NCI-H1417 (cell line): ENCODE measurements around the gene MAGI3.

Source experiments
- DNase-seq, 3 experiments: peaks; one replicate each; lab custom pipeline; 2025; lab: John Stamatoyannopoulos, UW

The MAGI3 gene

DNA sequence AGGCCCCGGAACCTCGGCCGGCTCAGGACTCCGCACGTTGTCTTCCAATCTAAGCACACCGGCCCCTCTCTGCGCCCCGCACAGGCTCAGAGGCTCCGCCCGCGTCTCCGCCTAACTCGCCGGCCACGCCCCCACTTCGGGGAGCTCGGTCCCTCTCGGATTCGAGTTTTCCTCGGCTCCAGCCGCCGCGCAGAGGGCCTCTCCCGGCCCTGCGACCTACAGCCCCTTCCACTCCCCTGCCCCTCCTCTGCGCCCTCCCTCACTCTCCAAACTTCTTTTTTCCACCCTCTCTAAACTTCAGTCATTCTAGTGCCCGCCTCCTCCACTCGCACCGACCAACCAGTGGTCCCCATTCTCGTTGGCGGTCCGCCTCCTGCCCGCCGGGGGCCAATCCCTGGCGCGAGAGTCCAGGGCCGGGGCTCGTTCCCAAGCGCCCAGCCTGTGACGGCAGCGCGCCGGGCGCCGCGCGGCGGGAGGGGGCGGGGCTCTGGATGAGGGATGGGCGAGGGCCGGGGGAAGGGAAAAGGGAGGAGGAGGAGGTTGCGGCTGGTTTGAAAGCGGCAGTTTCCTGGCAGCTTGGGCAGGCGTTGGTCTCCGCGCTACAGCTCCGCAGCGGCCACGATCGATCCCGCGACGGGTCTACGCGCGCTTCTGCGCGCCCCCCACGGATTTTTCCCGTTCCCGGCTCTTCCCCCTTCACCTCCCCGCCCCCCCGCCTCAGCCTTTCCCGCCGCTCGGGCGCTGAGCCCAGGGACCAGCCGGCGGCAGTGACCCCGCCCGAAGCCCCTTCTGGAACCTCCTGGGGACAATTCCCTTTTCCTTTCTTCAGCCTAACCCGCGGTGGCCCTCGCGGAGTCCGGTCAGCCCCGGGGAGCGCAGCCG, at the start of gene MAGI3:
MAGI3 (plus strand) TSS at position 563 of the 882 bp plus-strand sequence. CDS start 519 bp downstream, outside the sequence.
- DNase-seq, result peak; percentile 97 to 99 (median 99)

- DNase-seq, result no peak
These were observed 36.7 kb upstream of the MAGI3 start for GRCh38 chr1:113353580-113353979.

DNA sequence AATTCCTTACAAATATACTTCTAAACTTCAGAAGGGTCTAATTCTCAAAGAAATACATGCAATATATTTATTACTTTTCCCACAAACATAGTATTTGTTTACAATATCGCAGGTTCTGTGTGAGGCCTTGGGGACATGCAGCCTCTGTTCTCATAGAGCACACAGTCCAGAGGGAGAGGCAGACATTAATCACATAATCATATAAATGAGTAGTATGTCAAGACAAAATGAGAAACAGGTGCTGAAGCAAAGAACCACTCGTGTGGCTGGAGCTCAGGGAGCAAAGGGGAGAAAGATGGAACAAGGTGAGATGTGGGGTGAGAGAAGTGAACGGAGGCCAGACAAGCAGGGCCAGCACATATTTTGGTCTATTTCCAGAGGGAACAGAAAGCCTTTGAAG, 26.4 kb upstream of the MAGI3 start:
- DNase-seq, result peak in 1 of 3 experiments; percentile 33

GRCh38 chr1:113369040-113369439, 21.3 kb upstream of the MAGI3 start:
- no peak for DNase-seq

GRCh38 chr1:113369699-113370098, 20.6 kb upstream of the MAGI3 start:
- no peak for DNase-seq

DNA sequence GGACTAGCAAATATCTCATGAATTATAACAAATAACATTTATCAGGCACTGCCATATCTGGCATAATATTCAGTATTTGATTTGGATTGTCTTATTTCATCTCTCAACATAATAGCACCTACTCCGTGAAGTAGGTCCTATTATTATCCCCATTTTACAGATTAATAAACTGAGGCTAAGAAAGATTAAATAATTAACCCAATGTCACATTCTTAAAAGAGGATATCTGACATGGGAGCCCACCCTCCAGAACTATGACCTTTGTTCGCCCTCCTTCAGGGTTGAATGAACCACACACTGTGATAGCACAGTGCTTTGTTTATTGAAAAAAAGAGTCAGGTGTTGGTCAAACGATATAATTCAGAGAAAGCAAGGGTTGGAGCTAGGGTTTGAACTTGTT, 19.4 kb upstream of the MAGI3 start:
- DNase-seq, result no peak

GRCh38 chr1:113372546-113372945, 17.8 kb upstream of the MAGI3 start:
- DNase-seq, result no peak

- DNase-seq, result no peak
These were observed 16.7 kb upstream of the MAGI3 start for GRCh38 chr1:113373644-113374043.

DNA sequence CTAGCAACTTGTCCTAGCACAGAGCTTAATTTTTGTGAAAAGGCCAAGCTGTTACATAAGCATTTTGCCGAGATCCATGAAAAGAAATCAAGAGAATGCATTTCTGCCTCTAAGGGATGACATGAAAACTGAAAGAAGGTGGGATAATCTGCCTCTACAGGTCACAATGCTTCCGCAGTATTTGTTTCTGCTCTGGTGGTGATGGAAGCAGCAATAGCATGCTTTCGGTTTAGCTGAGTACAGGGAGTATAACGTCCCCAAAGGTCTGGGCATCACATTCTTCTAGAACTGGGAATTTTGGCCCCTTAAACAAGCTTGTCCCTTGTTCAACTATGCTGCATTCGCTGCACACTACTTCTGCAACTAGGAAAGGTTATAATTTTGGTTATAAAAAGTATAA, 14.4 kb upstream of the MAGI3 start:
- no peak for DNase-seq

DNA sequence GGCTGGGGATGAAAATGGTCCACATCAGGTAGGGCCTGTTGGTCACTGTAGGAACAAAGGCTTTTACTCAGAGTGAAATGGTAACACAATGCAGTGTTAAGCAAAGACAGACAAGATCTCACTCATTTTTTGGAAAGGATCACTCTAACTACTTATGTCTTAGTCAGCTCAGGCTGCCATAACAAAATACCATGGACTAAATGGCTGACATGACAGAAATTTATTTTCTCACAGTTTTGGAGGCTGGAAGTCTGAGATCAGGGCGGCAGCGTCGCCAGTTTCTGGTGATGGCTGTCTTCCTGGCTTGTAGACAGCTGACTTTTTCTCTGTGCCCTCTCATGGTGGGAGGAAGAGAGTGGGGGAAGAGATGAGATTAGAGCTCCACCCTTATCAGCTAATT, 10.2 kb upstream of the MAGI3 start:
- DNase-seq, result no peak

- no peak for DNase-seq
These were observed 2.2 kb upstream of the MAGI3 start for GRCh38 chr1:113388017-113388620.

DNA sequence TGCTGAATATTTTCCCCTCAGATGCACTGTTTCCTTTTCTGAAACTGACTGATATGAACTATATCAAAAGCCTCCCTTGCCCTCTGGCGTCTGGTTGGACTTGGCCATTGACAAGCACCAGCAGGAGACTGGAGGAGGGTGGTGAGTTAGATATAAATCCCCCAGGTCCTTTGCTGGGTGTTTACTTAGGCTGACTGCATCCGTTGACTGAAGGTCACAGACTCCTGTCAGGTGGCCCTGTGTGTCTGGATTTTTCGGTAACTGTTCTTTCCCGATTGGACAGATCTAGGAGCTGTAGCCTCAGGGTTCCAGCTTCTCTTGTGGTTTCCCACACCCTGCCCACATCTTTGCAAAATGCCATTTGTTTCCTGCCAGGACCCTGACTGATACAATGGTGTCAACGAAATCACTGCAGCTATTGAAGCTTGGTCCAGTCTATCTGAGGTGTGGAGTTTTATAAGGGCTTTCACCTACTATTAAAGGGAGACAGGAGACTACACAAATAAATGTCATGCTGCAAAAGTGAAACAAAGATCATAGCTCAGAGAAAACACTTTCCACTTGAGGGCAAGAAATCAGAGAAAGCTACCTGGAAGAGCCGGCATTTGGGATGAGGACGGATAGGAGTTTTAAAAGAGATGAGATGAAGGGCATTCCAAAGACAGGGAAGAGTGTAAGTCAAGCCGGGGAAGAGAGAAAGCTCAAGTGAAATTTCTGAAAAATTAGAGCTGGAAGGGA, 1.5 kb upstream of the MAGI3 start:
- peak; percentile 32 to 79 (median 65) for DNase-seq

- no peak for DNase-seq
These were observed 859 bp upstream of the MAGI3 start for GRCh38 chr1:113389359-113389952.

DNA sequence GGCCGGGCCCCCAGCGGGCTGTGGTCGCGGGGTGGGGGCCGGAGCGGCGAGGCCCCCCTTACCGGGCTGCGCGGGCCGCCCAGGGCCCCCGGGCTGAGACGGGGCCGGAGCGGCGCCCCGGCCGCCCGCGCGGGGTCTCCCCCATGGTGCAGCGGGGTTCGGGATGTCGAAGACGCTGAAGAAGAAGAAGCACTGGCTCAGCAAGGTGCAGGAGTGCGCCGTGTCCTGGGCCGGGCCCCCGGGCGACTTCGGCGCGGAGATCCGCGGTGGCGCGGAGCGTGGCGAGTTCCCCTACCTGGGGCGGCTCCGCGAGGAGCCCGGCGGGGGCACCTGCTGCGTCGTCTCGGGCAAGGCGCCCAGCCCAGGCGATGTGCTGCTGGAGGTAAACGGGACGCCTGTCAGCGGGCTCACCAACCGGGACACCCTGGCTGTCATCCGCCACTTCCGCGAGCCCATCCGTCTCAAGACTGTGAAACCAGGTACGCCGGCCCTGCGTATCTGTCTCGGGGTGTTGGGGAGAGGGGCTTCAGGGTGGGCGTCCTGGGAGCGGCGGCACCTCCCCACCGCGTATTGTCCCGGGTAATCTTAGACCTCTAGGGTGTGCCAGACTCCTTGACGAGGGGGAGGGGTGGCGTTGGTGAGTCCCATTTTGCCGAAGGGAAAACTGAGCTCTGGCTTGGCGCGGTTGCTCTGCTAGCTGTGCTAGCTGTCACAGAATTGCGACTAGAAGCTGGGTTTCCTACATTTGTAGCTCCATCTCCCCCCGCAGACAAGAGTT, 745 bp downstream of the MAGI3 start:
- DNase-seq, result peak; percentile 68 to 73 (median 69)

DNA sequence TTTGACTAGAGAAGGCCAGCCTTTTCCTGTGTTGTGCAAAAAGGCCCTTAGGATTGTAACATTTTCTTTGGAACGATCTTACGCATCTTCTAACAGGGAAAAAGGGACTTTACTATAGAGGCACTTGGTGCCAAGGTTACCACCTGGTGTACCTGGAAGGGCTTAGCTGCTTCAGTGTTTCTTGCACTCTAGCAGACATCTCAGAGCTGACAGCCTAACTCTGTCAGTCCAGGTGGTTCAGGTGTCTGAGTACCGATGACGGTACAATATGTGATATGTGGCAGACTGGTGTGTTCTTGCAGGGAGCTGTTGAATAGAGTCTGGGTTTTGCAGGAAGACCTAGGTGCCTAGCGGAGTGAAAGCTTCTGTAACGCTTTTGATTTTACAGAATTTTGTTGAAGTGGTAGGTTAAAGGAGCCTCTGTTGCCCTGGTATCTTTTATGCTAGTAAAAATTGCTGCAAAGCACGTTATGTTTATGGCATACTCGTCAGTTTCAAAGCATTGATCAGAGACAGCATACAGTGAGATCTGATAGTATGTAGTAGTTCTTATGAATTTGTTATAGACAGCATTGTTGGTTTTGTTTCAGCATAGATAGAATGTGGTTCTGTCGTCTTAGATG, 1.4 kb downstream of the MAGI3 start:
- peak; percentile 45 to 69 (median 68) for DNase-seq

- DNase-seq, result no peak
These were observed 2.3 kb downstream of the MAGI3 start for GRCh38 chr1:113392541-113393128.

- DNase-seq, result no peak
These were observed 3.9 kb downstream of the MAGI3 start for GRCh38 chr1:113394043-113394862.

DNA sequence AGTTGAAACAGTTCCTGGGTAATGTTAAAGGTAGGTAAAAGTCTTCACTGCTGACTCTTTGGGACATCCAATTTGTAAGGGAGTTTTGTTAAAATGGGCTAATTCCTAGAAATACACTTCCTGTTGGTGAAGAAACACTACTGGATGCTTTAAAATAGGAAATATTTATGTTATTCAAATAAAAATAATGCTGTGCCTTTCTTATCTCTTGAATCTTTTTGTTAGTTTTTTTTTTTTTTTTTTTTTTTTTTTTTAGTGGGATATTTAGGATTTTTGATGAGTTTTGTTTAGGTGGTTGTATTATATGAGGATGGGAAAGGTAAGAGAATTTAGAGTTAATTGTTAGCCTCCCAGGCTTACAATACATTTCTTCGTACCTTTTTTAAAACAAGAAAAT, 4.5 kb downstream of the MAGI3 start:
- DNase-seq, result no peak

DNA sequence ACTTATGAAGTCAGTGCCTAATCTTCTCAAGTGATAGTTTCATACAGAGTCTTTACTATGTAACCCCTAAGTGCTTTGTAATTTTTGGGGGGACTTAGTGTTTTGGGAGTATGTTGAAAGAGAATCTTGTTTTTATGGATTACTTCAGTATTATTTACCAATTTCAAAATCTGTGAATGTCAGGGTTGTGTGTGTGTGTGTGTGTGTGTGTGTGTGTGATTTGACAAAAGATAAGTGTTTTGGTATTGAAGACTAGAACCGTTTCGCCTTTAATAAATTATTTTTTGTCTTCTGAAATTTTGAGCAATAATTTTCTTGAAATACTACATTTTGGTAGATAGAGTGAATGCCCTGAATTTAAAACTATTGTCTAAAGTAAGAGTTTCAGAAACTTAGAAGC, 5.8 kb downstream of the MAGI3 start:
- DNase-seq, result no peak

- no peak for DNase-seq
These were observed 6.3 kb downstream of the MAGI3 start for GRCh38 chr1:113396585-113396984.
